GM23338 (cell line): ENCODE measurements around the gene CHST11. TPM values are rescaled to one million over a fixed set of nuclear protein-coding genes. Genes with fewer than 3 reads are reported as not detected.

Experiments
- ATAC-seq: fragments of 200-7000 bp; cut with Tn5 transposase; 3 replicates; pipeline ENCODE4 v1.9.1; 2020
- DNase-seq: peaks from one replicate; pipeline ENCODE4 v3.0.0-alpha.2; 2015; ENCODE audit warnings: low spot score
- H2AFZ ChIP-seq: fragments of 200-600 bp; sonication (generic); 2 replicates; pipeline ENCODE4 v1.8.0; 2016; ENCODE audit warnings: antibody characterized with exemption, mild to moderate bottlenecking, moderate library complexity
- H3F3A ChIP-seq: fragments of 200-600 bp; sonication (generic); replicated peaks from 2 replicates; pipeline ENCODE4 v1.8.0; 2017; ENCODE audit warnings: antibody characterized with exemption, mixed run types, low read depth
- H3K27ac ChIP-seq: fragments of 200-600 bp; sonication (generic); 2 replicates; pipeline ENCODE4 v1.6.1; 2016; ENCODE audit warnings: low read depth
- H3K27me3 ChIP-seq: fragments of 200-600 bp; sonication (generic); 2 replicates; pipeline ENCODE4 v1.8.0; 2016; ENCODE audit warnings: mild to moderate bottlenecking, mixed run types, moderate library complexity; ENCODE audit not compliant: insufficient read depth
- H3K36me3 ChIP-seq: fragments of 200-600 bp; sonication (generic); 2 replicates; pipeline ENCODE4 v1.8.0; 2016; ENCODE audit warnings: mild to moderate bottlenecking; ENCODE audit not compliant: insufficient read depth
- H3K4me1 ChIP-seq: fragments of 200-600 bp; sonication (generic); 2 replicates; pipeline ENCODE4 v1.8.0; 2016; ENCODE audit warnings: mild to moderate bottlenecking, moderate library complexity; ENCODE audit not compliant: insufficient read depth
- H3K4me2 ChIP-seq: fragments of 200-600 bp; sonication (generic); 2 replicates; pipeline ENCODE4 v1.7.1; 2017; ENCODE audit warnings: mixed run types
- H3K4me3 ChIP-seq: fragments of 200-600 bp; sonication (generic); 2 replicates; pipeline ENCODE4 v1.6.1; 2016; ENCODE audit warnings: mixed run types
- H3K79me2 ChIP-seq: fragments of 200-600 bp; sonication (generic); replicated peaks from 2 replicates; pipeline ENCODE4 v1.8.0; 2017; ENCODE audit warnings: mild to moderate bottlenecking; ENCODE audit not compliant: insufficient read depth
- H3K9me2 ChIP-seq: fragments of 200-600 bp; sonication (generic); 2 replicates; pipeline ENCODE4 v1.8.0; 2017; ENCODE audit not compliant: insufficient read depth
- H4K20me1 ChIP-seq: fragments of 200-600 bp; sonication (generic); replicated peaks from 2 replicates; pipeline ENCODE4 v1.8.0; 2017; ENCODE audit warnings: mild to moderate bottlenecking; ENCODE audit not compliant: insufficient read depth
- H3K27ac Mint-ChIP-seq: 2 replicates; pipeline ENCODE4 v1.8.0; 2020; ENCODE audit warnings: inconsistent platforms, mild to moderate bottlenecking, moderate library complexity, mixed read lengths
- H3K27me3 Mint-ChIP-seq: 3 replicates; pipeline ENCODE4 v1.8.0; 2022; ENCODE audit warnings: low read depth, mild to moderate bottlenecking, moderate library complexity, mixed read lengths, inconsistent platforms; ENCODE audit not compliant: insufficient read depth, poor library complexity
- H3K36me3 Mint-ChIP-seq: 3 replicates; pipeline ENCODE4 v1.8.0; 2021; ENCODE audit warnings: low read depth, mild to moderate bottlenecking, inconsistent platforms, moderate library complexity, mixed read lengths
- H3K4me1 Mint-ChIP-seq: 3 replicates; pipeline ENCODE4 v1.8.0; 2020; ENCODE audit warnings: mild to moderate bottlenecking, inconsistent platforms, mixed read lengths
- H3K4me3 Mint-ChIP-seq: 3 replicates; pipeline ENCODE4 v1.8.0; 2021; ENCODE audit warnings: moderate library complexity, mild to moderate bottlenecking, inconsistent platforms, mixed read lengths
- H3K9me3 Mint-ChIP-seq: 3 replicates; pipeline ENCODE4 v1.8.0; 2020; ENCODE audit warnings: moderate library complexity, mild to moderate bottlenecking, inconsistent platforms, mixed read lengths
- ETS1 ChIP-seq: IDR thresholded peaks from 2 replicates; pipeline ENCODE4 v1.6.1; 2016; ENCODE audit warnings: antibody characterized with exemption
- EZH2 ChIP-seq: fragments of 200-600 bp; sonication (generic); IDR thresholded peaks from one replicate; pipeline ENCODE4 v1.8.0; 2017; ENCODE audit warnings: antibody characterized with exemption, mild to moderate bottlenecking, low read depth; ENCODE audit not compliant: unreplicated experiment
- NANOG ChIP-seq: IDR thresholded peaks from 2 replicates; pipeline ENCODE4 v1.6.1; 2016; ENCODE audit warnings: antibody characterized with exemption, borderline replicate concordance
- POLR2AphosphoS5 ChIP-seq: IDR thresholded peaks from 2 replicates; pipeline ENCODE4 v1.6.1; 2016; ENCODE audit warnings: antibody characterized with exemption, low read depth
- ZNF331 ChIP-seq: fragments of 250-450 bp; sonication (Bioruptor Pico); IDR thresholded peaks from 2 replicates; pipeline ENCODE4 v1.5.0; 2020; ENCODE audit warnings: low read depth, mild to moderate bottlenecking, moderate library complexity
- polyA plus RNA-seq: library from polyadenylated mRNA; unstranded; fragments of >200 nt; fragmentation: Nextera tagmentation; extraction: Ambion mirVana; gene quantifications from 2 replicates; pipeline ENCODE4 v1.2.1, GENCODE V29; 2016
- total RNA-seq: library from RNA; depleted of rRNA; stranded (reverse); fragments of >200 nt; shearing (Covaris generic); gene quantifications from 2 replicates; pipeline ENCODE4 v1.2.3, GENCODE V29; 2014
- TF ChIP-seq, protein P1 (sequence below): fragments of 250-450 bp; sonication (Bioruptor Pico); IDR thresholded peaks from 2 replicates; pipeline ENCODE4 v1.5.0; 2020; ENCODE audit warnings: mild to moderate bottlenecking, moderate library complexity

The CHST11 gene
- total and polyA plus RNA-seq, 2 experiments from 2014 or later: 7.7 to 25.7 TPM

DNA sequence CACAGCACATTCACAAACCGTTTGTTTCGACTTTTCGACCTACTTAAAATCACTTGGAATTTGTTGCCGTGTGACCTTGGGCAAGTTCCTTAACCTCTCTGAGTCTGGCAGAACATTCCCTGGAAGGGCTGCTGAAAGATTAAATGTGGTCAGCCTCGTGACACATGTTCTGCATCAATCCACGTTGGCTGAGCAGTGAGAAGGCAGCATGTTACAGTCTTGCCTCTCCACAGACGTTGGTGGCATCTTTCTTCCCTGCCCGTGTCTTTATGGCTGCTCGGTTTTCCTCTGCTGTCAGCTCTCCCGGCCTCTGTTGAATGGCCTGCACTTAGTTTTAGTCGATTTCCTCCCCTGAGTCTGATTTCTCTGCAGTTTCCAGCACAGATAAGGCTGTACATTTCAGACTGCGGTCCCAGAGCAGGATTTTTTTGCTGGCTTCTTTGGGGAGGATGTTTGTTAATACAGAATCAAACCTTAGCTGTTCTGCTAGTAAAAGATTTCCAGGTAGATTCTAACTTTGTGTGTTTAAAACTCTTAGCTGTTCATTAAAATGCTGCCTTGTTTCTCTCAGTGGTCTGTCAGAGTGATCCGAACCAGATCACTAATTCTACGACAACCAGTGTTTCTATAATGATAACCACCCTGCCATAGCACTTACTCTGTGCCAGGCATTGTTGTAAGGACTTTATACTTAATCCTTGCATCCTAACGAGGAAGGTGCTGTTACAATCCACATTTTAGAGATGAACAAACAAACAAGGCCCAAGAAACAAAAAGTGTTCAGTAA, 217.1 kb downstream of the CHST11 start:
- no peaks in the 10 kb centered on the region for H3K79me2 ChIP-seq
- Mint-ChIP-seq H3K27me3 (peaks cover 2% of the 10 kb centered on the region), H3K27ac (no peak overlapping the region), H3K4me3 (no peak overlapping the region), H3K9me3 (no peaks in the 10 kb centered on the region), H3K36me3 (no peaks in the 10 kb centered on the region), H3K4me1 (peaks cover 39% of the 10 kb centered on the region)
- H3K4me1 ChIP-seq: peaks cover 21% of the 10 kb centered on the region
- H3K4me2 ChIP-seq: no peak overlapping the region
- H3K27me3 ChIP-seq: no peaks in the 10 kb centered on the region
- no peaks in the 10 kb centered on the region for H3F3A ChIP-seq
- no peak overlapping the region for H3K27ac ChIP-seq
- TF ChIP-seq NANOG: no peak
- TF ChIP-seq POLR2AphosphoS5: no peak
- TF ChIP-seq, protein P1, sequence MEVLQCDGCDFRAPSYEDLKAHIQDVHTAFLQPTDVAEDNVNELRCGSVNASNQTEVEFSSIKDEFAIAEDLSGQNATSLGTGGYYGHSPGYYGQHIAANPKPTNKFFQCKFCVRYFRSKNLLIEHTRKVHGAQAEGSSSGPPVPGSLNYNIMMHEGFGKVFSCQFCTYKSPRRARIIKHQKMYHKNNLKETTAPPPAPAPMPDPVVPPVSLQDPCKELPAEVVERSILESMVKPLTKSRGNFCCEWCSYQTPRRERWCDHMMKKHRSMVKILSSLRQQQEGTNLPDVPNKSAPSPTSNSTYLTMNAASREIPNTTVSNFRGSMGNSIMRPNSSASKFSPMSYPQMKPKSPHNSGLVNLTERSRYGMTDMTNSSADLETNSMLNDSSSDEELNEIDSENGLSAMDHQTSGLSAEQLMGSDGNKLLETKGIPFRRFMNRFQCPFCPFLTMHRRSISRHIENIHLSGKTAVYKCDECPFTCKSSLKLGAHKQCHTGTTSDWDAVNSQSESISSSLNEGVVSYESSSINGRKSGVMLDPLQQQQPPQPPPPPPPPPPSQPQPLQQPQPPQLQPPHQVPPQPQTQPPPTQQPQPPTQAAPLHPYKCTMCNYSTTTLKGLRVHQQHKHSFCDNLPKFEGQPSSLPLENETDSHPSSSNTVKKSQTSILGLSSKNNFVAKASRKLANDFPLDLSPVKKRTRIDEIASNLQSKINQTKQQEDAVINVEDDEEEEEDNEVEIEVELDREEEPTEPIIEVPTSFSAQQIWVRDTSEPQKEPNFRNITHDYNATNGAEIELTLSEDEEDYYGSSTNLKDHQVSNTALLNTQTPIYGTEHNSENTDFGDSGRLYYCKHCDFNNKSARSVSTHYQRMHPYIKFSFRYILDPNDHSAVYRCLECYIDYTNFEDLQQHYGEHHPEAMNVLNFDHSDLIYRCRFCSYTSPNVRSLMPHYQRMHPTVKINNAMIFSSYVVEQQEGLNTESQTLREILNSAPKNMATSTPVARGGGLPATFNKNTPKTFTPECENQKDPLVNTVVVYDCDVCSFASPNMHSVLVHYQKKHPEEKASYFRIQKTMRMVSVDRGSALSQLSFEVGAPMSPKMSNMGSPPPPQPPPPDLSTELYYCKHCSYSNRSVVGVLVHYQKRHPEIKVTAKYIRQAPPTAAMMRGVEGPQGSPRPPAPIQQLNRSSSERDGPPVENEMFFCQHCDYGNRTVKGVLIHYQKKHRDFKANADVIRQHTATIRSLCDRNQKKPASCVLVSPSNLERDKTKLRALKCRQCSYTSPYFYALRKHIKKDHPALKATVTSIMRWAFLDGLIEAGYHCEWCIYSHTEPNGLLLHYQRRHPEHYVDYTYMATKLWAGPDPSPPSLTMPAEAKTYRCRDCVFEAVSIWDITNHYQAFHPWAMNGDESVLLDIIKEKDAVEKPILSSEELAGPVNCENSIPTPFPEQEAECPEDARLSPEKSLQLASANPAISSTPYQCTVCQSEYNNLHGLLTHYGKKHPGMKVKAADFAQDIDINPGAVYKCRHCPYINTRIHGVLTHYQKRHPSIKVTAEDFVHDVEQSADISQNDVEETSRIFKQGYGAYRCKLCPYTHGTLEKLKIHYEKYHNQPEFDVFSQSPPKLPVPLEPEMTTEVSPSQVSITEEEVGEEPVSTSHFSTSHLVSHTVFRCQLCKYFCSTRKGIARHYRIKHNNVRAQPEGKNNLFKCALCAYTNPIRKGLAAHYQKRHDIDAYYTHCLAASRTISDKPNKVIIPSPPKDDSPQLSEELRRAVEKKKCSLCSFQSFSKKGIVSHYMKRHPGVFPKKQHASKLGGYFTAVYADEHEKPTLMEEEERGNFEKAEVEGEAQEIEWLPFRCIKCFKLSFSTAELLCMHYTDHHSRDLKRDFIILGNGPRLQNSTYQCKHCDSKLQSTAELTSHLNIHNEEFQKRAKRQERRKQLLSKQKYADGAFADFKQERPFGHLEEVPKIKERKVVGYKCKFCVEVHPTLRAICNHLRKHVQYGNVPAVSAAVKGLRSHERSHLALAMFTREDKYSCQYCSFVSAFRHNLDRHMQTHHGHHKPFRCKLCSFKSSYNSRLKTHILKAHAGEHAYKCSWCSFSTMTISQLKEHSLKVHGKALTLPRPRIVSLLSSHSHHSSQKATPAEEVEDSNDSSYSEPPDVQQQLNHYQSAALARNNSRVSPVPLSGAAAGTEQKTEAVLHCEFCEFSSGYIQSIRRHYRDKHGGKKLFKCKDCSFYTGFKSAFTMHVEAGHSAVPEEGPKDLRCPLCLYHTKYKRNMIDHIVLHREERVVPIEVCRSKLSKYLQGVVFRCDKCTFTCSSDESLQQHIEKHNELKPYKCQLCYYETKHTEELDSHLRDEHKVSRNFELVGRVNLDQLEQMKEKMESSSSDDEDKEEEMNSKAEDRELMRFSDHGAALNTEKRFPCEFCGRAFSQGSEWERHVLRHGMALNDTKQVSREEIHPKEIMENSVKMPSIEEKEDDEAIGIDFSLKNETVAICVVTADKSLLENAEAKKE (CRISPR knock-in tag): no peak
- no peak for TF ChIP-seq ETS1
- TF ChIP-seq ZNF331 (CRISPR knock-in tag): no peak
- no peak for TF ChIP-seq EZH2
- peaks cover 4% of the 10 kb centered on the region; the same call in 1 of the 2 replicates for H4K20me1 ChIP-seq
- ATAC-seq (no peak), DNase-seq (no peak)
- no peaks in the 10 kb centered on the region for H3K9me2 ChIP-seq
- H2AFZ ChIP-seq: no peak overlapping the region
- H3K36me3 ChIP-seq: no peaks in the 10 kb centered on the region
- no peak overlapping the region for H3K4me3 ChIP-seq
